PC-9 (cell line): ENCODE results near the gene PDRG1. TPM values are rescaled to one million over a fixed set of nuclear protein-coding genes. Genes with fewer than 3 reads are reported as not detected.

ENCODE experiments used
- BruUV-seq: library from RNA; stranded (reverse); fragments of 400-500 nt; replicated peaks from 2 replicates; lab custom pipeline; 2021; lab: Mats Ljungman, UMichigan
- CTCF ChIA-PET: fragments of 300-600 bp; sonication (Branson Sonifier 250); formaldehyde crosslinking; loops from one replicate; lab custom pipeline; 2022; ENCODE audit warnings: antibody characterized with exemption; lab: Charles Lee
- POLR2A ChIA-PET: fragments of 300-600 bp; sonication (Branson Sonifier 250); formaldehyde crosslinking; loops from one replicate; lab custom pipeline; 2022; ENCODE audit warnings: antibody characterized with exemption; ENCODE audit not compliant: unreplicated experiment; lab: Charles Lee
- DNase-seq, 2 experiments: peaks; one replicate each; pipeline versions ENCODE4 v3.0.0 to v3.0.0-alpha.2; 2015 to 2022; ENCODE audit warnings: mixed read lengths in 1 of 2
- H2AFZ ChIP-seq: fragments of 200-600 bp; sonication (generic); 2 replicates; pipeline ENCODE4 v1.8.1; 2017; ENCODE audit warnings: antibody characterized with exemption
- H3F3A ChIP-seq: fragments of 200-600 bp; sonication (generic); 2 replicates; pipeline ENCODE4 v1.8.1; 2017; ENCODE audit warnings: antibody characterized with exemption, mild to moderate bottlenecking, low read depth; ENCODE audit not compliant: insufficient read depth
- H3K27ac ChIP-seq: fragments of 200-600 bp; sonication (generic); 2 replicates; pipeline ENCODE4 v1.6.1; 2016; ENCODE audit warnings: mixed run types
- H3K27me3 ChIP-seq: fragments of 200-600 bp; sonication (generic); 2 replicates; pipeline ENCODE4 v1.6.1; 2016; ENCODE audit warnings: low read depth, mixed run types; ENCODE audit not compliant: insufficient read depth
- H3K36me3 ChIP-seq: fragments of 200-600 bp; sonication (generic); 2 replicates; pipeline ENCODE4 v1.6.1; 2016; ENCODE audit warnings: low read depth, mixed run types
- H3K4me1 ChIP-seq: fragments of 200-600 bp; sonication (generic); replicated peaks from 2 replicates; pipeline ENCODE4 v1.6.1; 2016; ENCODE audit warnings: mixed run types; ENCODE audit not compliant: insufficient read depth
- H3K4me2 ChIP-seq: fragments of 200-600 bp; sonication (generic); 2 replicates; pipeline ENCODE4 v1.6.1; 2017; ENCODE audit warnings: mixed run types
- H3K4me3 ChIP-seq: fragments of 200-600 bp; sonication (generic); 2 replicates; pipeline ENCODE4 v1.6.1; 2016; ENCODE audit warnings: mixed run types
- H3K79me2 ChIP-seq: fragments of 200-600 bp; sonication (generic); 2 replicates; pipeline ENCODE4 v1.6.1; 2017; ENCODE audit warnings: low read depth, mixed run types
- H3K9me2 ChIP-seq: fragments of 200-600 bp; sonication (generic); 2 replicates; pipeline ENCODE4 v1.8.1; 2017; ENCODE audit warnings: mild to moderate bottlenecking; ENCODE audit not compliant: insufficient read depth
- H3K9me3 ChIP-seq: fragments of 200-600 bp; sonication (generic); 2 replicates; pipeline ENCODE4 v1.8.1; 2016; ENCODE audit warnings: low read depth; ENCODE audit not compliant: insufficient read depth
- H4K20me1 ChIP-seq: fragments of 200-600 bp; sonication (generic); 2 replicates; pipeline ENCODE4 v1.8.1; 2017; ENCODE audit not compliant: insufficient read depth
- EZH2 ChIP-seq: fragments of 200-600 bp; sonication (generic); IDR thresholded peaks from 2 replicates; pipeline ENCODE4 v1.8.0; 2017; ENCODE audit warnings: antibody characterized with exemption, low read depth
- intact Hi-C: fragments of 100-400 bp; cut with micrococcal nuclease; formaldehyde crosslinking; loops from one replicate; pipeline ENCODE4 v1.10.0; 2022; ENCODE audit not compliant: unreplicated experiment
- total RNA-seq: library from RNA; stranded (reverse); gene quantifications from 2 replicates; pipeline ENCODE4 v1.2.3, GENCODE V29; 2021
- TF ChIP-seq, protein P1 (sequence below): fragments of 200-600 bp; sonication (generic); conservative IDR thresholded peaks from 2 replicates; pipeline ENCODE4 v1.6.1; 2017; ENCODE audit warnings: mixed run types, antibody characterized with exemption, mild to moderate bottlenecking, moderate library complexity

PDRG1 gene
- total RNA-seq, 1 experiment from 2014 or later: 13.7 TPM

DNA sequence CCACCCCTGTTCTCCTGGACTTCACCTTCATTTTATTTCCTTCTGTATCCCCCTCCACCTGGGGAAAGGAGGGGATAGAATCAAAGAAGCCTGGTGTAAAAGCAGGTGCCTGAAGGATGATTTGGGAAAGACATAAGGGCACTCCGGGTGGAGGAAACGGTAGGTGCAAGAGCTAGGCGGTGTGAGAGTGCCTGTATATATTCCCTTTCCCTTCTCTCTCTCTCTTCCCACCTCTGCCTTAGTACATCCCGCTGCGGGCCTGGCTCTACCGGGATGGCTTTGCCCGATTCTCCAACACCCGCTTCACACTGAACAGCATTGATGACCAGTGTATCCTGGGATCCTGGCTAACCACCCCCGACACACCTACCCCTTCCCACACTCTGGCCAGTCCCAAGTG, 26.2 kb downstream of the PDRG1 start:
- no peaks in the 10 kb centered on the region for H4K20me1 ChIP-seq
- ChIA-PET POLR2A (no interaction called here), CTCF (no interaction called here)
- H3K4me3 ChIP-seq: no peak overlapping the region
- H3K9me2 ChIP-seq: no peaks in the 10 kb centered on the region
- H3K27me3 ChIP-seq: peaks cover 30% of the 10 kb centered on the region
- intact Hi-C loops: no loop called here
- TF ChIP-seq EZH2: no peak
- TF ChIP-seq, protein P1, sequence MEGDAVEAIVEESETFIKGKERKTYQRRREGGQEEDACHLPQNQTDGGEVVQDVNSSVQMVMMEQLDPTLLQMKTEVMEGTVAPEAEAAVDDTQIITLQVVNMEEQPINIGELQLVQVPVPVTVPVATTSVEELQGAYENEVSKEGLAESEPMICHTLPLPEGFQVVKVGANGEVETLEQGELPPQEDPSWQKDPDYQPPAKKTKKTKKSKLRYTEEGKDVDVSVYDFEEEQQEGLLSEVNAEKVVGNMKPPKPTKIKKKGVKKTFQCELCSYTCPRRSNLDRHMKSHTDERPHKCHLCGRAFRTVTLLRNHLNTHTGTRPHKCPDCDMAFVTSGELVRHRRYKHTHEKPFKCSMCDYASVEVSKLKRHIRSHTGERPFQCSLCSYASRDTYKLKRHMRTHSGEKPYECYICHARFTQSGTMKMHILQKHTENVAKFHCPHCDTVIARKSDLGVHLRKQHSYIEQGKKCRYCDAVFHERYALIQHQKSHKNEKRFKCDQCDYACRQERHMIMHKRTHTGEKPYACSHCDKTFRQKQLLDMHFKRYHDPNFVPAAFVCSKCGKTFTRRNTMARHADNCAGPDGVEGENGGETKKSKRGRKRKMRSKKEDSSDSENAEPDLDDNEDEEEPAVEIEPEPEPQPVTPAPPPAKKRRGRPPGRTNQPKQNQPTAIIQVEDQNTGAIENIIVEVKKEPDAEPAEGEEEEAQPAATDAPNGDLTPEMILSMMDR: no peak
- no peak overlapping the region for H3K27ac ChIP-seq
- no peak for DNase-seq
- no peaks in the 10 kb centered on the region for H3K36me3 ChIP-seq
- H3K9me3 ChIP-seq: no peaks in the 10 kb centered on the region
- no peak overlapping the region for H2AFZ ChIP-seq
- no peaks in the 10 kb centered on the region for H3K79me2 ChIP-seq
- H3K4me1 ChIP-seq: no peaks in the 10 kb centered on the region
- H3K4me2 ChIP-seq: no peak overlapping the region
- H3F3A ChIP-seq: no peaks in the 10 kb centered on the region
- BruUV-seq: no TSS peak

DNA sequence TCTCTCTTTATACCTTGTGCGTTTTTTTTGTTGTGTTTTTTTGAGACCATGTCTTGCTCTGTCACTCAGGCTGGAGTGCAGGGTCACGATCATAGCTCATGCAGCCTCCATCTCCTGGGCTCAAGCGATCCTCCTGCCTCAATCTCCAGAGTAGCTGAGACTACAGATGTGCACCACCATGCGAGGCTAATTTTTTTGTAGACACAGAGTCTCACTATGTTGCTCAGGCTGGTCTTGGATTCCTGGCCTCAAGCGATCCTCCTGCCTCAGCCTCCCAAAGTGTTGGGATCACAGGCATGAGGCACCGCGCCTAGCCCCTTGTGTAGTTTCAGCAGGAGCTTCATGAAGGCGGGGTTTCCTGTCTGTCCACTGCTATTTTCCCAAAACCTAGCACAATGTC, 27.3 kb downstream of the PDRG1 start:
- intact Hi-C loops: no loop called here
- Histone ChIP-seq H3K4me1 (no peaks in the 10 kb centered on the region), H4K20me1 (no peaks in the 10 kb centered on the region), H3K27ac (no peak overlapping the region), H3K79me2 (no peaks in the 10 kb centered on the region), H2AFZ (no peak overlapping the region), H3K9me2 (no peaks in the 10 kb centered on the region), H3F3A (no peaks in the 10 kb centered on the region), H3K27me3 (peaks cover 34% of the 10 kb centered on the region), H3K4me2 (no peak overlapping the region), H3K9me3 (no peaks in the 10 kb centered on the region), H3K4me3 (no peak overlapping the region), H3K36me3 (no peaks in the 10 kb centered on the region)
- POLR2A ChIA-PET: no interaction called here
- no peak for TF ChIP-seq EZH2
- TF ChIP-seq, protein P1: no peak
- no peak for DNase-seq
- no TSS peak for BruUV-seq
- CTCF ChIA-PET: no interaction called here

DNA sequence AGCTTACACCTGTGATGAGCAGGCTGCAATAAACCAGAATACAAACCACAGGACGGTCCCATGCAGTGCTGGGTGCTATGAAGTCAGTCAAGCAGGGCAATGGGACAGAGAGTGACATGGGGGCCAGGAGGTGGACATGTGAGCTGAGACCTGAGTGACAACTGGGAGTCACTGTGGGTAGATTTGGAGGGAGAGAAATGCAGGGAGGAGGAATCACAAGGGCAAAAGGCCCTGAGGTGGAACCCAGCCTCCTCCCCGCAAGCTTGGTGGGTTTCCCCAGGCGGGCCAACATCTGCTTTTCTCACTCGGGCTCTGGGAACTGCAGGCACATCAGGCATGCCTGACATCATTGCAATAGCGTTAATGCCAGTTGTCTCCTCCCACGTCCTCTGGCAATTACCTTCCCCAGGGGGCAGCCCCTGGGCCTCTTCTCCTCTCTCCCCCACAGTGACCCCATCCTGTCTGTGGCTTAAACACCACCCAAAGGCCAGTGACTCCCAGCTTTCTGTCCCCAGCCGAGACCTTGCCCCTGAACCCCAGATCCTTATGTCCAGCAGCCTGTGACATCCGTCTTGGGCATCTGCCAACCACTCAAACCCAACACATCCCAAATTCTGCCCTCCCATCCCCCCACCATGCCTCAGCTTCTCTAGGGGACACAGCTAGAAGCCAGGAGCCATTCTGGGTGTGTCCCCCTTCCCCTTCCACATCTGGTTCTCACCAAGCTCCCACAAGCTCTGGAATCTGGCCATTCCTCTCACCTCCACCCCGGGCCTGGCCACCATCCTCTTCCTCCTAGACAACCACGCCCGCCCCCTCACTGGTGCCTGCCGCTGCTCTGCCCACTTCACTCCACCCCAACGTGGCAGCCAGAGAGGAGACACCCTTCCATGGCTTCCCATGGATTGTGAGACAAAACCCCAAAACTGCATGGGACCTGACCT, 28.2 kb downstream of the PDRG1 start:
- H2AFZ ChIP-seq: no peak overlapping the region
- no peaks in the 10 kb centered on the region for H3K36me3 ChIP-seq
- H3K4me3 ChIP-seq: no peak overlapping the region
- H3K4me1 ChIP-seq: no peaks in the 10 kb centered on the region
- intact Hi-C loops: no loop called here
- H3F3A ChIP-seq: no peaks in the 10 kb centered on the region
- DNase-seq: no peak
- peaks cover 40% of the 10 kb centered on the region for H3K27me3 ChIP-seq
- H3K79me2 ChIP-seq: no peaks in the 10 kb centered on the region
- no TSS peak for BruUV-seq
- TF ChIP-seq, protein P1: no peak
- TF ChIP-seq EZH2: no peak
- no peaks in the 10 kb centered on the region for H3K9me2 ChIP-seq
- no peak overlapping the region for H3K27ac ChIP-seq
- ChIA-PET POLR2A (no interaction called here), CTCF (no interaction called here)
- no peaks in the 10 kb centered on the region for H4K20me1 ChIP-seq
- no peak overlapping the region for H3K4me2 ChIP-seq
- H3K9me3 ChIP-seq: no peaks in the 10 kb centered on the region
